HepG2 (cell line): ENCODE measurements around the gene KATNA1. TPM values are rescaled to one million over a fixed set of nuclear protein-coding genes. Genes with fewer than 3 reads are reported as not detected.

Experiments used
- CCAR2 ChIP-seq: fragments of 200-400 bp; formaldehyde crosslinking; optimal IDR thresholded peaks from 2 replicates; pipeline ENCODE3; 2018; ENCODE audit warnings: low read depth, mild to moderate bottlenecking, low read length, moderate library complexity
- GLI4 ChIP-seq: sonication (generic); formaldehyde crosslinking; IDR thresholded peaks from 2 replicates; pipeline ENCODE4 v1.5.1; 2020; ENCODE audit warnings: missing genetic modification reagents, mild to moderate bottlenecking, moderate library complexity, borderline replicate concordance
- HDAC1 ChIP-seq: sonication (generic); formaldehyde crosslinking; IDR thresholded peaks from 2 replicates; pipeline ENCODE4 v1.5.1; 2020; ENCODE audit warnings: mild to moderate bottlenecking, missing genetic modification reagents
- ISX ChIP-seq: sonication (generic); formaldehyde crosslinking; conservative IDR thresholded peaks from 2 replicates; pipeline ENCODE4 v1.5.0; 2020; ENCODE audit warnings: missing genetic modification reagents
- JARID2 ChIP-seq: sonication (generic); formaldehyde crosslinking; IDR thresholded peaks from 2 replicates; pipeline ENCODE4 v1.8.1; 2023; ENCODE audit warnings: missing genetic modification reagents, inconsistent platforms; ENCODE audit not compliant: insufficient replicate concordance
- NFRKB ChIP-seq: fragments of 450-650 bp; IDR thresholded peaks from 2 replicates; pipeline ENCODE4 v1.6.1; 2017
- RAD21 ChIP-seq: fragments of 450-650 bp; formaldehyde crosslinking; IDR thresholded peaks from 2 replicates; pipeline ENCODE4 v1.5.0; 2020; ENCODE audit warnings: mild to moderate bottlenecking
- SIX1 ChIP-seq: sonication (generic); formaldehyde crosslinking; IDR thresholded peaks from 2 replicates; pipeline ENCODE4 v1.4.0; 2020; ENCODE audit warnings: missing genetic modification reagents, borderline replicate concordance
- SKIL ChIP-seq: sonication (generic); formaldehyde crosslinking; IDR thresholded peaks from 2 replicates; pipeline ENCODE4 v1.8.0; 2022; ENCODE audit warnings: missing genetic modification reagents, mild to moderate bottlenecking, moderate library complexity, borderline replicate concordance
- SP5 ChIP-seq: IDR thresholded peaks from 2 replicates; pipeline ENCODE4 v1.6.1; 2016; ENCODE audit warnings: low read depth, borderline replicate concordance
- TGIF2 ChIP-seq: IDR thresholded peaks from 2 replicates; pipeline ENCODE4 v1.6.1; 2016; ENCODE audit warnings: control low read depth, missing compliant biosample characterization
- TRAFD1 ChIP-seq: sonication (generic); formaldehyde crosslinking; IDR thresholded peaks from 2 replicates; pipeline ENCODE4 v1.5.1; 2020; ENCODE audit warnings: missing genetic modification reagents, mild to moderate bottlenecking, borderline replicate concordance
- ZBTB46 ChIP-seq: sonication (generic); formaldehyde crosslinking; IDR thresholded peaks from 2 replicates; pipeline ENCODE4 v1.4.0; 2020; ENCODE audit warnings: mild to moderate bottlenecking, missing genetic modification reagents, borderline replicate concordance
- ZBTB8A ChIP-seq: sonication (generic); formaldehyde crosslinking; IDR thresholded peaks from 2 replicates; pipeline ENCODE4 v1.4.0; 2020; ENCODE audit warnings: mild to moderate bottlenecking, low read depth, missing genetic modification reagents, borderline replicate concordance
- ZHX1 ChIP-seq: sonication (generic); formaldehyde crosslinking; IDR thresholded peaks from 2 replicates; pipeline ENCODE4 v1.8.1; 2022; ENCODE audit warnings: low read depth, mild to moderate bottlenecking, missing genetic modification reagents
- ZKSCAN8 ChIP-seq: IDR thresholded peaks from 2 replicates; pipeline ENCODE4 v1.6.1; 2016; ENCODE audit warnings: borderline replicate concordance, missing genetic modification reagents, missing compliant biosample characterization
- ZNF136 ChIP-seq: sonication (generic); formaldehyde crosslinking; IDR thresholded peaks from 2 replicates; pipeline ENCODE4 v1.8.1; 2022; ENCODE audit warnings: low read depth, mild to moderate bottlenecking, moderate library complexity, missing genetic modification reagents
- ZNF24 ChIP-seq: fragments of 450-650 bp; IDR thresholded peaks from 2 replicates; pipeline ENCODE4 v1.6.1; 2017; ENCODE audit warnings: antibody characterized with exemption, mild to moderate bottlenecking
- ZNF749 ChIP-seq: sonication (generic); formaldehyde crosslinking; IDR thresholded peaks from 2 replicates; pipeline ENCODE4 v1.8.0; 2022; ENCODE audit warnings: mild to moderate bottlenecking, missing genetic modification reagents, moderate library complexity, borderline replicate concordance
- ZNF792 ChIP-seq: IDR thresholded peaks from 2 replicates; pipeline ENCODE4 v1.6.1; 2016
- polyA plus RNA-seq, 8 experiments: library from polyadenylated mRNA; depleted of rRNA in 3 of 8; stranded (reverse) in 7 of 8; unstranded in 1 of 8; fragments of >200 nt; fragmentation: Illumina TruSeq in 4 of 8; extraction: Trizol in 4 of 8; gene quantifications; 2 replicates each; pipeline versions ENCODE4 v1.2.1 to v1.2.3, GENCODE V29; 2011 to 2016; ENCODE audit warnings: low read depth in 4 of 8, missing spikeins in 1 of 8, mixed read lengths in 1 of 8; ENCODE audit not compliant: insufficient read depth in 1 of 8
- total RNA-seq, 5 experiments: library from RNA; depleted of rRNA; stranded (reverse); fragments of >200 nt; fragmentation: Illumina TruSeq; extraction: Trizol; gene quantifications; 2 replicates each; pipeline ENCODE4 v1.2.3, GENCODE V29; 2016; ENCODE audit warnings: low read depth in 1 of 5

Gene KATNA1
- total and polyA plus RNA-seq, 2 of the 13 experiments (the other 11 are each of a cell fraction or from before 2014, with no cell fraction given), result 14.8 to 25.3 TPM

- TF ChIP-seq ZHX1 (peak; percentile 86), ZNF749 (CRISPR knock-in tag) (peak; percentile 94; the same call in 1 of the 2 replicates), ISX (CRISPR knock-in tag) (peak; percentile 45; the same call in 1 of the 2 replicates), RAD21 (CRISPR knock-in tag) (peak; percentile 70), ZNF24 (no peak), TRAFD1 (CRISPR knock-in tag) (peak; percentile 19; the same call in 1 of the 2 replicates), ZBTB46 (CRISPR knock-in tag) (no peak), TGIF2 (peak; percentile 95), ZNF792 (peak; percentile 84; the same call in 1 of the 2 replicates), ZNF136 (CRISPR knock-in tag) (peak; percentile 95), SIX1 (CRISPR knock-in tag) (no peak), JARID2 (no peak), SKIL (peak; percentile 14; the same call in 1 of the 2 replicates), ZBTB8A (peak; percentile 68; the same call in 1 of the 2 replicates), SP5 (CRISPR knock-in tag) (peak; percentile 74; the same call in 1 of the 2 replicates), NFRKB (peak; percentile 90), HDAC1 (peak; percentile 99), GLI4 (CRISPR knock-in tag) (peak; percentile 79; the same call in 1 of the 2 replicates), ZKSCAN8 (CRISPR knock-in tag) (peak; percentile 69; the same call in 1 of the 2 replicates), CCAR2 (no peak)
Observed at GRCh38 chr6:149545754-149546471, 102.6 kb downstream of the KATNA1 start, which contains the start of gene PPIL4 (continued).
